Thoracic aorta (tissue), 2 donors: ENCODE measurements around the gene BEAN1. TPM values are rescaled to one million over a fixed set of nuclear protein-coding genes. Genes with fewer than 3 reads are reported as not detected.

Experiments used
- ATAC-seq: fragments of 150-250 bp; one replicate; pipeline ENCODE4 v1.8.0; 2017; ENCODE audit warnings: low read depth; ENCODE audit not compliant: insufficient number of reproducible peaks, low FRiP score
- DNase-seq: peaks from one replicate; pipeline ENCODE4 v3.0.0-alpha.2; 2020; ENCODE audit warnings: low spot score
- H3K27ac ChIP-seq, 2 donors: fragments of 200-600 bp; sonication (generic); 1 replicate in 1 of 2; 2 replicates in 1 of 2; pipeline ENCODE4 v1.5.1; 2016; ENCODE audit warnings: mild to moderate bottlenecking in 2 of 2, moderate library complexity in 2 of 2
- H3K27me3 ChIP-seq: fragments of 200-600 bp; sonication (generic); replicated peaks from 2 replicates; pipeline ENCODE4 v1.6.0; 2016; ENCODE audit warnings: mild to moderate bottlenecking; ENCODE audit not compliant: insufficient read depth
- H3K36me3 ChIP-seq: fragments of 200-600 bp; sonication (generic); one replicate; pipeline ENCODE4 v1.5.1; 2016
- H3K4me1 ChIP-seq, 2 donors: fragments of 200-600 bp; sonication (generic); 1 replicate in 1 of 2; 2 replicates in 1 of 2; pipeline versions ENCODE4 v1.5.1 to v1.6.0; 2016; ENCODE audit warnings: low read depth in 2 of 2, mild to moderate bottlenecking in 1 of 2; ENCODE audit not compliant: control insufficient read depth in 1 of 2
- H3K4me3 ChIP-seq: fragments of 200-600 bp; sonication (generic); 2 replicates; pipeline ENCODE4 v1.5.1; 2016; ENCODE audit warnings: mild to moderate bottlenecking
- H3K9me3 ChIP-seq: fragments of 200-600 bp; sonication (generic); 2 replicates; pipeline ENCODE4 v1.5.1; 2016
- total RNA-seq, 2 donors: library from RNA; depleted of rRNA; stranded (reverse); fragments of >200 nt; gene quantifications; one replicate each; pipeline versions ENCODE4 v1.1.0 to v1.2.3, GENCODE V29; 2016
- TF ChIP-seq, protein P1 (sequence below): fragments of 200-600 bp; sonication (generic); IDR thresholded peaks from one replicate; pipeline ENCODE4 v1.5.1; 2019; ENCODE audit warnings: antibody characterized with exemption

BEAN1 gene
- total RNA-seq, 2 donors from 2014 or later: 0.28 TPM; not detected in 1

GRCh38 chr16:66469291-66469946 lies 42.3 kb downstream of the BEAN1 start:
- H3K36me3 ChIP-seq: no peaks in the 10 kb centered on the region
- no peak for ATAC-seq
- no peak overlapping the region for H3K27ac ChIP-seq
- H3K9me3 ChIP-seq: peaks cover 6% of the 10 kb centered on the region
- DNase-seq: no peak
- TF ChIP-seq, protein P1, sequence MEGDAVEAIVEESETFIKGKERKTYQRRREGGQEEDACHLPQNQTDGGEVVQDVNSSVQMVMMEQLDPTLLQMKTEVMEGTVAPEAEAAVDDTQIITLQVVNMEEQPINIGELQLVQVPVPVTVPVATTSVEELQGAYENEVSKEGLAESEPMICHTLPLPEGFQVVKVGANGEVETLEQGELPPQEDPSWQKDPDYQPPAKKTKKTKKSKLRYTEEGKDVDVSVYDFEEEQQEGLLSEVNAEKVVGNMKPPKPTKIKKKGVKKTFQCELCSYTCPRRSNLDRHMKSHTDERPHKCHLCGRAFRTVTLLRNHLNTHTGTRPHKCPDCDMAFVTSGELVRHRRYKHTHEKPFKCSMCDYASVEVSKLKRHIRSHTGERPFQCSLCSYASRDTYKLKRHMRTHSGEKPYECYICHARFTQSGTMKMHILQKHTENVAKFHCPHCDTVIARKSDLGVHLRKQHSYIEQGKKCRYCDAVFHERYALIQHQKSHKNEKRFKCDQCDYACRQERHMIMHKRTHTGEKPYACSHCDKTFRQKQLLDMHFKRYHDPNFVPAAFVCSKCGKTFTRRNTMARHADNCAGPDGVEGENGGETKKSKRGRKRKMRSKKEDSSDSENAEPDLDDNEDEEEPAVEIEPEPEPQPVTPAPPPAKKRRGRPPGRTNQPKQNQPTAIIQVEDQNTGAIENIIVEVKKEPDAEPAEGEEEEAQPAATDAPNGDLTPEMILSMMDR: no peak
- H3K4me1 ChIP-seq: no peaks in the 10 kb centered on the region
- no peak overlapping the region for H3K4me3 ChIP-seq
- H3K27me3 ChIP-seq: no peaks in the 10 kb centered on the region

GRCh38 chr16:66469947-66470546 lies 43.0 kb downstream of the BEAN1 start:
- ATAC-seq (no peak), DNase-seq (no peak)
- Histone ChIP-seq H3K9me3 (peaks cover 6% of the 10 kb centered on the region), H3K4me3 (no peak overlapping the region), H3K4me1 (no peaks in the 10 kb centered on the region), H3K36me3 (no peaks in the 10 kb centered on the region), H3K27ac (no peak overlapping the region), H3K27me3 (no peaks in the 10 kb centered on the region)
- TF ChIP-seq, protein P1: no peak

- TF ChIP-seq, protein P1: no peak
- ATAC-seq (no peak), DNase-seq (no peak)
- Histone ChIP-seq H3K27ac (no peak overlapping the region), H3K9me3 (peaks cover 6% of the 10 kb centered on the region), H3K36me3 (no peaks in the 10 kb centered on the region), H3K27me3 (no peaks in the 10 kb centered on the region), H3K4me3 (no peak overlapping the region), H3K4me1 (no peaks in the 10 kb centered on the region)
Observed at GRCh38 chr16:66470556-66470955, 43.5 kb downstream of the BEAN1 start.

- H3K4me1 ChIP-seq: no peaks in the 10 kb centered on the region
- no peaks in the 10 kb centered on the region for H3K36me3 ChIP-seq
- H3K9me3 ChIP-seq: peaks cover 4% of the 10 kb centered on the region
- H3K27ac ChIP-seq: no peak overlapping the region
- no peaks in the 10 kb centered on the region for H3K27me3 ChIP-seq
- no peak overlapping the region for H3K4me3 ChIP-seq
- no peak for DNase-seq
- no peak for ATAC-seq
- TF ChIP-seq, protein P1: no peak
Observed at GRCh38 chr16:66471264-66471663, 44.2 kb downstream of the BEAN1 start.

- Histone ChIP-seq H3K27me3 (no peaks in the 10 kb centered on the region), H3K36me3 (no peaks in the 10 kb centered on the region), H3K9me3 (no peaks in the 10 kb centered on the region), H3K4me3 (no peak overlapping the region), H3K27ac (no peak overlapping the region), H3K4me1 (no peaks in the 10 kb centered on the region)
- TF ChIP-seq, protein P1: no peak
- DNase-seq (no peak), ATAC-seq (no peak)
Observed at GRCh38 chr16:66471716-66472393, 44.8 kb downstream of the BEAN1 start.
